GM21390 (cell line): Measurements from ENCODE around the gene CLCN6.

ENCODE experiments used
- ATAC-seq: cut with Tn5 transposase; IDR thresholded peaks from one replicate; pipeline ENCODE4 v1.9.1; 2021; ENCODE audit not compliant: unreplicated experiment

CLCN6 gene

GRCh38 chr1:11823366-11824137 is 17.6 kb downstream of the CLCN6 start:
- no peak for ATAC-seq

GRCh38 chr1:11825131-11825530 is 19.1 kb downstream of the CLCN6 start:
- no peak for ATAC-seq

GRCh38 chr1:11826946-11827345 is 21.0 kb downstream of the CLCN6 start:
- ATAC-seq, result no peak

- no peak for ATAC-seq
These were observed 22.5 kb downstream of the CLCN6 start for GRCh38 chr1:11828511-11828910.

- no peak for ATAC-seq
These were observed 26.1 kb downstream of the CLCN6 start for GRCh38 chr1:11831945-11832725.

GRCh38 chr1:11833497-11833896 is 27.5 kb downstream of the CLCN6 start:
- no peak for ATAC-seq

GRCh38 chr1:11833900-11834299 is 27.9 kb downstream of the CLCN6 start:
- no peak for ATAC-seq

- no peak for ATAC-seq
These were observed 29.6 kb downstream of the CLCN6 start for GRCh38 chr1:11835441-11836225.

- no peak for ATAC-seq
These were observed 31.2 kb downstream of the CLCN6 start for GRCh38 chr1:11836955-11837766.

GRCh38 chr1:11837767-11838348 is 31.9 kb downstream of the CLCN6 start:
- ATAC-seq, result no peak

GRCh38 chr1:11838349-11839272 is 32.6 kb downstream of the CLCN6 start:
- no peak for ATAC-seq

- ATAC-seq, result no peak
These were observed 34.0 kb downstream of the CLCN6 start for GRCh38 chr1:11839727-11840705.

GRCh38 chr1:11841245-11842153 is 35.5 kb downstream of the CLCN6 start:
- ATAC-seq, result no peak

- ATAC-seq, result no peak
These were observed 36.4 kb downstream of the CLCN6 start for GRCh38 chr1:11842154-11843041.

GRCh38 chr1:11845641-11846335 is 39.8 kb downstream of the CLCN6 start:
- ATAC-seq, result no peak
